Right lung (tissue), 5 donors: ENCODE measurements around the gene DEAF1. TPM values are rescaled to one million over a fixed set of nuclear protein-coding genes. Genes with fewer than 3 reads are reported as not detected.
"Not testable (repeated sequence)": the region's sequence is repeated elsewhere in the genome, so short reads cannot be mapped to it uniquely, and the experiment has no call there.

Experiments
- DNase-seq, 2 donors: peaks; one replicate each; pipeline ENCODE4 v3.0.0-alpha.2; 2013
- polyA plus RNA-seq, 5 donors: library from polyadenylated mRNA; unstranded; fragments of 120-200 nt; gene quantifications; one replicate each; pipeline versions ENCODE4 v1.2.1 to v1.2.3, GENCODE V29; 2013; ENCODE audit warnings: inconsistent platforms in 1 of 5, low replicate concordance in 1 of 5; ENCODE audit not compliant: insufficient read length in 5 of 5, insufficient read depth in 1 of 5

The DEAF1 gene
- polyA plus RNA-seq, 5 donors: 32.7 to 49.5 (median 37.7) TPM

GRCh38 chr11:650482-650881 is 44.5 kb downstream of the DEAF1 start:
- no peak for DNase-seq

GRCh38 chr11:647672-648158 is 47.3 kb downstream of the DEAF1 start:
- not testable (repeated sequence) for DNase-seq

GRCh38 chr11:646214-646613 is 48.8 kb downstream of the DEAF1 start:
- DNase-seq: no peak

DNA sequence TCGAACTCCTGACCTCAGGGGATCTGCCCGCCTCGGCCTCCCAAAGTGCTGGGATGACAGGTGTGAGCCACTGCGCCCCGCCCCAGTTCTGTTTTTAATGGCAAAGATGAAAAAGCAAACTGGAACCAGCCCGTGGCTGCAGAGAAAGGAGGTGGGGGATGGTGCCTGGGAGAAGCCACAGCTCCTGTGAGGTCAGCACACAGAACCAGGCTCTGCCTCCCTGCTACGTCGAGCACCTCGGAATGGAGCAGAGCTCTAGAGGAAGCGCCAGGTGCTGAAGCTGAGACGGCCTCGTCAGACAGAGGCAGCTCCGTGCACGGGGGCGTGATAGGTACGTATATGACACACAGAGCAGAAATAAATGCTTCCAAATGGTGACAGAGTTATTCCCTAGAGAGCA is 49.5 kb downstream of the DEAF1 start:
- DNase-seq: no peak

- DNase-seq: no peak
Measured at GRCh38 chr11:643849-644738, 50.9 kb downstream of the DEAF1 start.

DNA sequence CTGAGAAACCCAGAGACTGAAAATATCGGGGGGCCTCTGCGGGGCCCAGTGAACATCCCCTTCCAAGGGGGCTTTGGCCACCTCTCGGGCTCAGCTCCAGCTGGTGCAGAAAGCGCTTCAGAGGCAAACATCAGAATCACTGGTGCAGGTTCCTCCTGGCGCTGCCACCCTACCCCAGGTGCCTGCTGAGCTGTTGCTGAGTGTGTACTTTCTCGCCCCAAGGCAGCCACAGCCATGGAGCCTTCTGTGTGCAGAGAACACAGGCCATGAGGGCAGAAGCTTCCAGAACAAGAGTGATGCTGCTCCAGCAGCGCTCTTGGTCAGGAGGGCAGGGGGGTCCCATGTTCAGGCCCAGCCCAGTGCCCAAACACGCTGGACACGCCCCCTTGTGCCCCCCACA is 51.7 kb downstream of the DEAF1 start:
- DNase-seq: no peak

GRCh38 chr11:641806-642370 is 53.1 kb downstream of the DEAF1 start:
- DNase-seq: no peak

DNA sequence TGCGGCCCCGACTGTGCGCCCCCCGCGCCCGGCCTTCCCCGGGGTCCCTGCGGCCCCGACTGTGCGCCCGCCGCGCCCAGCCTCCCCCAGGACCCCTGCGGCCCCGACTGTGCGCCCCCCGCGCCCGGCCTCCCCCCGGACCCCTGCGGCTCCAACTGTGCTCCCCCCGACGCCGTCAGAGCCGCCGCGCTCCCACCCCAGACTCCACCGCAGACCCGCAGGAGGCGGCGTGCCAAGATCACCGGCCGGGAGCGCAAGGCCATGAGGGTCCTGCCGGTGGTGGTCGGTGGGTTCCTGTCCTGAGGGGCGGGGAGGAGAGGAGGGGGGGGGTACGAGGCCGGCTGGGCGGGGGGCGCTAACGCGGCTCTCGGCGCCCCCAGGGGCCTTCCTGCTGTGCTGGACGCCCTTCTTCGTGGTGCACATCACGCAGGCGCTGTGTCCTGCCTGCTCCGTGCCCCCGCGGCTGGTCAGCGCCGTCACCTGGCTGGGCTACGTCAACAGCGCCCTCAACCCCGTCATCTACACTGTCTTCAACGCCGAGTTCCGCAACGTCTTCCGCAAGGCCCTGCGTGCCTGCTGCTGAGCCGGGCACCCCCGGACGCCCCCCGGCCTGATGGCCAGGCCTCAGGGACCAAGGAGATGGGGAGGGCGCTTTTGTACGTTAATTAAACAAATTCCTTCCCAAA is 54.9 kb downstream of the DEAF1 start:
- DNase-seq: no peak

DNA sequence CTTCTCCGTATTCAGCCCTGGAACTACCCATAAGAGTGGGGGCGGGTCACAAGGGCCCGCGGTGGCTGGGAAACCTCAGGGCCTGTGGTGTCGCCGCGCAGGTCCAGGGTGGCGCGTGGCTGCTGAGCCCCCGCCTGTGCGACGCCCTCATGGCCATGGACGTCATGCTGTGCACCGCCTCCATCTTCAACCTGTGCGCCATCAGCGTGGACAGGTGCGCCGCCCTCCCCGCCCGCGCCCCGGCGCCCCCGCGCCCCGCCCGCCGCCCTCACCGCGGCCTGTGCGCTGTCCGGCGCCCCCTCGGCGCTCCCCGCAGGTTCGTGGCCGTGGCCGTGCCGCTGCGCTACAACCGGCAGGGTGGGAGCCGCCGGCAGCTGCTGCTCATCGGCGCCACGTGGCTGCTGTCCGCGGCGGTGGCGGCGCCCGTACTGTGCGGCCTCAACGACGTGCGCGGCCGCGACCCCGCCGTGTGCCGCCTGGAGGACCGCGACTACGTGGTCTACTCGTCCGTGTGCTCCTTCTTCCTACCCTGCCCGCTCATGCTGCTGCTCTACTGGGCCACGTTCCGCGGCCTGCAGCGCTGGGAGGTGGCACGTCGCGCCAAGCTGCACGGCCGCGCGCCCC is 55.6 kb downstream of the DEAF1 start:
- DNase-seq: no peak

DNA sequence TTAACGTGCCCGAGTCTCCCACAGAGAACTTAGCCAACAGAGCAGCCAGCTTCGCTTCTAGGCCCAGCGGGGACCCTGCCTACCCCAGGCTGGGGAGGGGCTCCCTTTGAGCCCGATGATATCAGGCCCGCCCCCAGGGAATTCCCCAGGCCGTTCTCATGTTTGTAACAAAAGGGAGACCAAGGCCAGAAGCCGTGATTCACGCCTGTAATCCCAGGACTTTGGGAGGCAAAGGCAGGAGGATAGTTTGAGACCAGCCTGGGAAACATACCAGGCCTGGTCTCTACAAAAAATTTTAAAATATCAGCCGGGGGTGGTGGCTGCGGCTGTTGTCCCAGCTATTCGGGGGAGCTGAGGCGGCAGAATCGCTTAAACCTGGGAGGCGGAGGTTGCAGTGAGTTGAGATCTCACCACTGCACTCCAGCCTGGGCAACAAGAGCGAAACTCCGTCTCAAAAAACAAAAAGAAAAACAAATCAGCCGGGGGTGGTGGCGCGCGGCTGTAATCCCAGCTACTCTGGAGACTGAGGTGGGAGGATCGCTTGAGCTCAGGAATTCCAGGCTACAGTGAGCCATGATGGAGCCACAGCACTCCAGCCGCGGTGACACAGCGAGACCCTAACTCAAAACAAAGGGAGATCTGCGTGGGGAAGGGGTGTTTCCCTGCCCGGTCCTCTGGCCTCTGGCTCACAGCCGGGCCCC is 56.2 kb downstream of the DEAF1 start:
- no peak for DNase-seq

DNA sequence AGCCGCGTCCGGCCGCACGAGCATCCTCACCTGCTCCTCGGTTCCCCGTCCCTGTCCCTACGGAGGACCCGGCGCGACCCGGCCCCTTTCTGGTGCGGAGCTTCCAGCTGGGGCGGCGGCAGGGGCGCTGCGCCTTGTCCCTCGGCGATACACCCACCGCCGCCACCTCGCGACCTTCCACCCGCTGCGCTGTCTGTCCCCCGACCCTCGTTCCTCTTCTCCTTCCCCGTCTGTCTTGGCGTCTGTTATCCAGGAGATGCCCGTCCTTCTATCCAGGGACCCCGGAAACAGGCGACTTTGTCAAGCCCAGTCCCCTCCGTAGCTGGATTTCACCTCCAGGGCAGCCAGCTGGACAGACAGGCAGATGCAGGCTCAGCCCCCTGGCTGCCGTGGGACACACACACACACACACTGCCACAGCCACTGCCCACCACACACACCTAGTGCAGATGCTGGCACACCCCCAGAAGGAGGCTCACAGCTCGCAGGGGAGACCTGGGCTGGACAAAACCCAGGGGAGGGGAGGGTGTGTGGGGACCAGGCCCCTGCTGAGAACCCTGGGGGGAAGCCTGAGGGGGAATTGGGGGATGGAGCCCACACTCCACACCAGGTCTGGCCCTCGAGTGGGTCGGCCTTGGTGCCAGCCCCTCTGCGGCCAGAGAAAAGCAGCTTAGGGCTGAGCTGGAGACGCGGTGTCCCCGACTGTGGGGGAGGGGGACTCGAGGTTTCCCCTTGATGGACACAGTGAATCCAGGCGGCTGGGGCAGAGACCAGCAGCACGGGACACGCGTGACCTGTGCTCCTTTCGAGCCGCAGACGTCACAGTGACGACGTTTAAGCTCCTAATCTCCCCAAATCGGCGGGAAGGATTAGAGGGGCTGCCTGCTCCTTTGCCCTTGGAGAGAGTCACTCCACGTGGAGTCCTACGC is 57.2 kb downstream of the DEAF1 start:
- no peak for DNase-seq

DNA sequence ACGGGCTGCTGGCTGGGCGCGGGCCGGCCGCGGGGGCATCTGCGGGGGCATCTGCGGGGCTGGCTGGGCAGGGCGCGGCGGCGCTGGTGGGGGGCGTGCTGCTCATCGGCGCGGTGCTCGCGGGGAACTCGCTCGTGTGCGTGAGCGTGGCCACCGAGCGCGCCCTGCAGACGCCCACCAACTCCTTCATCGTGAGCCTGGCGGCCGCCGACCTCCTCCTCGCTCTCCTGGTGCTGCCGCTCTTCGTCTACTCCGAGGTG is 57.8 kb downstream of the DEAF1 start:
- no peak for DNase-seq

DNA sequence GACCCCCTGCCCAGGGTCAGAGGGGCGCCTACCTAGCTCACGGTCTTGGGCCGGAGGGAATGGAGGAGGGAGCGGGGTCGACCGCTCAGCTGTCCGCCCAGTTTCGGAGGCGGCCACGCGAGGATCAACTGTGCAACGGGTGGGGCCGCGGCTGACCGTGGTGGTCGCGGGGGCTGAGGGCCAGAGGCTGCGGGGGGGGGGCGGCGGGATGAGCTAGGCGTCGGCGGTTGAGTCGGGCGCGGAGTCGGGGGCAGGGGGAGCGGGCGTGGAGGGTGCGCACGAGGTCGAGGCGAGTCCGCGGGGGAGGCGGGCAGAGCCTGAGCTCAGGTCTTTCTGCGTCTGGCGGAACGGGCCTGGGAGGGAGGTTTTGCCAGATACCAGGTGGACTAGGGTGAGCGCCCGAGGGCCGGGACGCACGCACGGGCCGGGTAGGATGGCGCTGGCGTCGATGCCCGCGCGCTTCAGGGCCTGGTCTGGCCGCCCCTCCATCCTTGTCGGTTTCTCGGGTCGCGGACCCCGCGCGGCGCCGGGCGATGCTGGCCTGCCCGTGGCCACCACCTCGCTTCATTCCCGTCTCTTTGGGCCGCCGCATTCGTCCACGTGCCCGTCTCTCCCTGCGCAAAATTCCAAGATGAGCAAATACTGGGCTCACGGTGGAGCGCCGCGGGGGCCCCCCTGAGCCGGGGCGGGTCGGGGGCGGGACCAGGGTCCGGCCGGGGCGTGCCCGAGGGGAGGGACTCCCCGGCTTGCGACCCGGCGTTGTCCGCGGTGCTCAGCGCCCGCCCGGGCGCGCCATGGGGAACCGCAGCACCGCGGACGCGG is 58.3 kb downstream of the DEAF1 start, which contains the start of gene DRD4:
Gene DRD4 (plus strand): TSS at position 759 of the 822 bp plus-strand sequence. CDS start 36 bp downstream, at position 795.
- no peak for DNase-seq

- DNase-seq: no peak
Measured at GRCh38 chr11:635945-636510, 59.0 kb downstream of the DEAF1 start.

GRCh38 chr11:630871-631270 is 64.2 kb downstream of the DEAF1 start:
- DNase-seq: no peak

- DNase-seq: no peak
Measured at GRCh38 chr11:629237-629583, 65.8 kb downstream of the DEAF1 start.

DNA sequence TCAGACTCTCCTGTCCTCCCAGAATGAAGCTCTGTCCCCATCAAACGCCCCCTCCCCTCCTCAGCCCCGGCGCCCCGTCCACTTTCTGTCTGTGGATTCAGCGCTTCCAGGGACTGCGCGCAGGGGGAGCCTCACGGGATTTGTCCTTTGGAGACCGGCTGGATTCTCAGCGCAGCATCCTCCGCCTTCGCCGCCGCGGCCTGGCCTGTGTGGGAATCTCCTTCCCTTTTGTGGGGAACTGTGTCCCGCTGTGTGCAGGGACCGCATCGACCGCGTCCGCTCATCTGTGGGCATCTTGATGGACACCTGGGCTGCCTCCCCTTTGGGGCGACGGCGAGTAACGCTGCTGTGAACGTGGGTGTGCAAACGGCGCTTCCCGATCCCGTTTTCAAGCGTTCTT is 67.0 kb downstream of the DEAF1 start:
- DNase-seq: no peak

GRCh38 chr11:627308-627576 is 67.8 kb downstream of the DEAF1 start:
- no peak for DNase-seq

DNA sequence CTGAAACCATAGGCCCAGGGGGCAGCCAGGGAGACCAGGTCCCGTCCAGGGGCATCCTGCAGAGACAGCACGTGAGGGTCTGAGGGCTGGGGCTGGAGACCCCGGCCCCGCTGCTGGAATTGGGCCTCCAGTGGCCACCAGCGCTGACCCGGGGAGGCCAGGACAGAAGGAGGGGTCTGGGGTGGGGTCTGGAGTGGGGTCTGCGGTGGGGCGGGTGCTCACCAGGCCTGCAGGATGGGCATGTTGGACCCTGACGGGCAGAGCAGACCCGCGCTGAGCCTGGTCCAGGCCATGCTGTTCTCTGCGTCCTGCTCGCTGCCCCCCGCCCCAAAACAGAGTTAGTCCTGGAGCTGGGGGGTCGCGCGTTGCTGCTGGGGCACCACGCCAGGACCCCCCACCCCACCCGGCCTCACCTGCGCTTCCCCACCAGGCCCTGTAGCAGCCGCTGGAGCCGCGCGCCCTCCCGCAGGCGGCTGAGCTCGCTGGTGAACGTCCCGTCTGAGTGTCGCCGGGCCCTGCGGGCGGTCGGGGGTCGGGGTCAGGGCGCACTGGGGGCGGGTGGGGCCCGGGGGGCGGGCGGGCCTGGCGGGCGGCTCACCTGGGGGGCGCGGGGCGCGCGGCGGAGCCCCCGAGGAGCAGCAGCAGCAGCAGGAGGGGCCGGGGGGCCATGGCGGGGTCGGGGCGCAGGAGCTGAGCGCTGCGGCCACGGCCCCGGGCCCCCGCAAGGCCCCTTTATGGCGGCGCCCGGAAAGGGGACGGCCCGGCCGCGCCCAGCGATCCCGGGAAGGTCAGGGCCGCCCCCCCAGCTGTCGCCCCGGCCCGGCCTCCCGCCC is 68.3 kb downstream of the DEAF1 start, which contains the start of gene SCT:
Gene SCT (minus strand): TSS at position 707 of the 833 bp plus-strand sequence. CDS start 38 bp downstream, at position 669.
- DNase-seq: no peak
